NCI-H2081 (cell line): Measurements from ENCODE around the gene DDX54.

ENCODE experiments used
- DNase-seq, 2 experiments: peaks; one replicate each; lab custom pipeline; 2025; lab: John Stamatoyannopoulos, UW

The DDX54 gene

GRCh38 chr12:113185180-113186032 is at the start of gene DDX54, which contains the start of gene RITA1:
DDX54 (minus strand) TSS chr12:113185478; CDS start chr12:113185451, 27 bp downstream.
RITA1 (plus strand) TSS chr12:113185721; CDS start chr12:113186747, 1,026 bp downstream.
- peak; percentile 67 to 78 for DNase-seq

- DNase-seq = no peak
Measured at GRCh38 chr12:113234483-113234882, 49.2 kb upstream of the DDX54 start.

- no peak for DNase-seq
Measured at GRCh38 chr12:113233967-113234366, 48.7 kb upstream of the DDX54 start.

- peak; percentile 75 to 86 for DNase-seq
Measured at GRCh38 chr12:113232840-113233585, 47.7 kb upstream of the DDX54 start.

- DNase-seq = no peak
Measured at GRCh38 chr12:113232089-113232839, 47.0 kb upstream of the DDX54 start.

GRCh38 chr12:113231235-113232088 is 46.2 kb upstream of the DDX54 start:
- no peak for DNase-seq

- no peak for DNase-seq
Measured at GRCh38 chr12:113230315-113231234, 45.3 kb upstream of the DDX54 start.

- no peak for DNase-seq
Measured at GRCh38 chr12:113228394-113229028, 43.2 kb upstream of the DDX54 start.

GRCh38 chr12:113227686-113228391 is 42.6 kb upstream of the DDX54 start:
- DNase-seq = no peak

- no peak for DNase-seq
Measured at GRCh38 chr12:113226696-113227568, 41.7 kb upstream of the DDX54 start.

GRCh38 chr12:113224955-113225354 is 39.7 kb upstream of the DDX54 start:
- DNase-seq = no peak

GRCh38 chr12:113222730-113223531 is 37.7 kb upstream of the DDX54 start:
- peak; percentile 27 to 75 for DNase-seq

GRCh38 chr12:113221997-113222729 is 36.9 kb upstream of the DDX54 start:
- DNase-seq = no peak

- DNase-seq = peak; percentile 99 to 100
Measured at GRCh38 chr12:113221181-113221996, 36.1 kb upstream of the DDX54 start, which contains the start of gene TPCN1. TPCN1 (plus strand) TSS chr12:113221464; CDS start chr12:113226853, 5,389 bp downstream.

GRCh38 chr12:113220593-113221180 is 35.4 kb upstream of the DDX54 start:
- no peak for DNase-seq
